HEK293 (cell line): Measurements from ENCODE around the gene OXA1L.
"Not testable (repeated sequence)": the region's sequence is repeated elsewhere in the genome, so short reads cannot be mapped to it uniquely, and the experiment has no call there.

Experiments
- CTCF ChIA-PET: fragments of 350-600 bp; formaldehyde crosslinking; extraction: SDS; loops from one replicate; lab custom pipeline; 2021; ENCODE audit warnings: antibody characterized with exemption; lab: Yijun Ruan, JAX
- POLR2A ChIA-PET: fragments of 300-600 bp; formaldehyde crosslinking; extraction: SDS; loops from one replicate; lab custom pipeline; 2020; ENCODE audit warnings: antibody characterized with exemption, inconsistent platforms; lab: Yijun Ruan, JAX
- H3K27ac ChIP-seq: fragments of 200-500 bp; sonication (Bioruptor generic); 2 replicates; pipeline ENCODE4 v1.5.1; 2014; ENCODE audit warnings: low read depth, low read length, control low read depth, inconsistent platforms; ENCODE audit errors: extremely low read depth
- H3K36me3 ChIP-seq, 2 experiments: fragments of 200-500 bp in 1 of 2; sonication (Bioruptor generic) in 1 of 2; 1 replicate in 1 of 2; 2 replicates in 1 of 2; pipeline ENCODE4 v1.5.1; 2014 to 2017; ENCODE audit warnings: inconsistent platforms in 2 of 2, low read length in 2 of 2; ENCODE audit not compliant: control insufficient read depth in 2 of 2, insufficient read depth in 1 of 2
- H3K4me1 ChIP-seq: fragments of 200-500 bp; sonication (Bioruptor generic); 2 replicates; pipeline ENCODE4 v1.5.1; 2014; ENCODE audit warnings: mild to moderate bottlenecking, low read length, inconsistent platforms; ENCODE audit not compliant: control insufficient read depth, insufficient read depth
- H3K4me3 ChIP-seq: 2 replicates; pipeline ENCODE4 v1.5.1; 2011; ENCODE audit warnings: low read depth, mild to moderate bottlenecking, control low read depth, low read length, moderate library complexity
- H3K9me3 ChIP-seq: fragments of 200-500 bp; sonication (Bioruptor generic); 2 replicates; pipeline ENCODE4 v1.5.1; 2014; ENCODE audit warnings: low read depth, low read length, inconsistent platforms; ENCODE audit not compliant: control insufficient read depth, insufficient read depth
- EGR2 ChIP-seq: fragments of 450-650 bp; formaldehyde crosslinking; IDR thresholded peaks from 2 replicates; pipeline ENCODE4 v1.5.1; 2016; ENCODE audit warnings: low read depth, missing biosample characterization, missing genetic modification characterization
- HOXD13 ChIP-seq: sonication (generic); formaldehyde crosslinking; IDR thresholded peaks from 2 replicates; pipeline ENCODE4 v1.8.0; 2022; ENCODE audit warnings: missing genetic modification reagents, borderline replicate concordance
- MYNN ChIP-seq: fragments of 450-650 bp; formaldehyde crosslinking; IDR thresholded peaks from 2 replicates; pipeline ENCODE4 v1.5.1; 2016; ENCODE audit warnings: missing biosample characterization, missing genetic modification characterization, borderline replicate concordance
- PBX3 ChIP-seq: sonication (generic); formaldehyde crosslinking; IDR thresholded peaks from 2 replicates; pipeline ENCODE4 v1.8.1; 2022; ENCODE audit warnings: mild to moderate bottlenecking, moderate library complexity, missing genetic modification reagents
- PRDM6 ChIP-seq: fragments of 450-650 bp; formaldehyde crosslinking; IDR thresholded peaks from 2 replicates; pipeline ENCODE4 v1.5.1; 2017; ENCODE audit warnings: missing biosample characterization, missing genetic modification characterization
- SP2 ChIP-seq: fragments of 450-650 bp; formaldehyde crosslinking; IDR thresholded peaks from 2 replicates; pipeline ENCODE4 v1.5.1; 2016; ENCODE audit warnings: missing biosample characterization, missing genetic modification characterization
- TSHZ1 ChIP-seq: fragments of 450-650 bp; formaldehyde crosslinking; IDR thresholded peaks from 2 replicates; pipeline ENCODE4 v1.5.1; 2016; ENCODE audit warnings: missing biosample characterization, missing genetic modification characterization, borderline replicate concordance
- ZNF114 ChIP-seq: fragments of 450-650 bp; formaldehyde crosslinking; IDR thresholded peaks from 2 replicates; pipeline ENCODE4 v1.5.0; 2017; ENCODE audit warnings: missing biosample characterization, missing genetic modification characterization
- ZNF274 ChIP-seq, 2 experiments: fragments of 200-500 bp in 1 of 2; fragments of 450-650 bp in 1 of 2; sonication (Bioruptor generic) in 1 of 2; formaldehyde crosslinking in 1 of 2; IDR thresholded peaks; 2 replicates each; pipeline versions ENCODE4 v1.5.1 to v1.6.1; 2014 to 2016; ENCODE audit warnings: borderline replicate concordance in 1 of 2, inconsistent platforms in 1 of 2, low read length in 1 of 2, missing biosample characterization in 1 of 2, missing genetic modification characterization in 1 of 2
- ZNF529 ChIP-seq: fragments of 450-650 bp; formaldehyde crosslinking; IDR thresholded peaks from 2 replicates; pipeline ENCODE4 v1.5.1; 2017; ENCODE audit warnings: missing genetic modification characterization, missing biosample characterization; ENCODE audit not compliant: insufficient replicate concordance
- ZNF530 ChIP-seq: fragments of 450-650 bp; formaldehyde crosslinking; IDR thresholded peaks from 2 replicates; pipeline ENCODE4 v1.5.1; 2016; ENCODE audit warnings: low read depth, missing biosample characterization, missing genetic modification characterization
- ZNF621 ChIP-seq: fragments of 450-650 bp; formaldehyde crosslinking; IDR thresholded peaks from 2 replicates; pipeline ENCODE4 v1.5.1; 2017; ENCODE audit warnings: missing biosample characterization, missing genetic modification characterization
- ZNF658 ChIP-seq: fragments of 450-650 bp; formaldehyde crosslinking; IDR thresholded peaks from 2 replicates; pipeline ENCODE4; 2016; ENCODE audit warnings: missing biosample characterization, missing genetic modification characterization
- ZNF701 ChIP-seq: fragments of 450-650 bp; formaldehyde crosslinking; IDR thresholded peaks from 2 replicates; pipeline ENCODE4 v1.5.1; 2016; ENCODE audit warnings: missing biosample characterization, missing genetic modification characterization
- ZNF768 ChIP-seq: fragments of 450-650 bp; formaldehyde crosslinking; IDR thresholded peaks from 2 replicates; pipeline ENCODE4 v1.5.1; 2018; ENCODE audit warnings: missing biosample characterization, mild to moderate bottlenecking, missing genetic modification characterization
- ZNF843 ChIP-seq: fragments of 450-650 bp; formaldehyde crosslinking; IDR thresholded peaks from 2 replicates; pipeline ENCODE4 v1.5.1; 2016; ENCODE audit warnings: missing biosample characterization, missing genetic modification characterization
- ZSCAN23 ChIP-seq: fragments of 450-650 bp; formaldehyde crosslinking; IDR thresholded peaks from 2 replicates; pipeline ENCODE4 v1.5.1; 2016; ENCODE audit warnings: missing biosample characterization, missing genetic modification characterization
- TF ChIP-seq, protein P1 (sequence below): fragments of 450-650 bp; formaldehyde crosslinking; IDR thresholded peaks from 2 replicates; pipeline ENCODE4 v1.5.1; 2016; ENCODE audit warnings: missing biosample characterization, missing genetic modification characterization
- TF ChIP-seq, protein P2 (sequence below): fragments of 450-650 bp; formaldehyde crosslinking; IDR thresholded peaks from 2 replicates; pipeline ENCODE4 v1.5.1; 2016; ENCODE audit warnings: missing biosample characterization, missing genetic modification characterization

OXA1L gene

DNA sequence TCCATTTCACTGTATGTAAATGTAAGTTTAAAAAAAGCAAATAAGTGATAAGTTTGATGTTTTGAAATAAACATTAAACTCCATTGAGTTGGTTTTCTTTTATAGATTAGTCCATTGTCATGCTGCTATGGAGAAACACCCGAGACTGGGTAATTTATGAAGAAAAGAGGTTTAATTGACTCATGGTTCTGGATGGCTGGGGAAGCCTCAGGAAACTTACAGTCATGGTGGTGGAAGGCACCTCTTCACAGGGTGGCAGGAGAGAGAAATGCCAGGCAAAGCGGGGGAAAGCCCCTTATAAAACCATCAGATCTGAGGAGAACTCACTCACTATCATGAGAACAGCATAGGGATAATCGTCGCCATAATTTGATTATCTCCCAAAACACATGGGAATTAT lies 48.4 kb upstream of the OXA1L start (continued):
- no peak for TF ChIP-seq ZNF529 (tag by site-specific recombination)
- TF ChIP-seq, protein P1, sequence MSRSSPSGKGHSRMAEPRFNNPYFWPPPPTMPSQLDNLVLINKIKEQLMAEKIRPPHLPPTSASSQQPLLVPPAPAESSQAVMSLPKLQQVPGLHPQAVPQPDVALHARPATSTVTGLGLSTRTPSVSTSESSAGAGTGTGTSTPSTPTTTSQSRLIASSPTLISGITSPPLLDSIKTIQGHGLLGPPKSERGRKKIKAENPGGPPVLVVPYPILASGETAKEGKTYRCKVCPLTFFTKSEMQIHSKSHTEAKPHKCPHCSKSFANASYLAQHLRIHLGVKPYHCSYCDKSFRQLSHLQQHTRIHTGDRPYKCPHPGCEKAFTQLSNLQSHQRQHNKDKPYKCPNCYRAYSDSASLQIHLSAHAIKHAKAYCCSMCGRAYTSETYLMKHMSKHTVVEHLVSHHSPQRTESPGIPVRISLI (tag by site-specific recombination) = no peak
- TF ChIP-seq ZNF621 (tag by site-specific recombination) = no peak
- no peak for TF ChIP-seq ZNF843 (tag by site-specific recombination)
- TF ChIP-seq ZNF701 (tag by site-specific recombination) = no peak
- TF ChIP-seq ZNF768 (tag by site-specific recombination) = no peak

DNA sequence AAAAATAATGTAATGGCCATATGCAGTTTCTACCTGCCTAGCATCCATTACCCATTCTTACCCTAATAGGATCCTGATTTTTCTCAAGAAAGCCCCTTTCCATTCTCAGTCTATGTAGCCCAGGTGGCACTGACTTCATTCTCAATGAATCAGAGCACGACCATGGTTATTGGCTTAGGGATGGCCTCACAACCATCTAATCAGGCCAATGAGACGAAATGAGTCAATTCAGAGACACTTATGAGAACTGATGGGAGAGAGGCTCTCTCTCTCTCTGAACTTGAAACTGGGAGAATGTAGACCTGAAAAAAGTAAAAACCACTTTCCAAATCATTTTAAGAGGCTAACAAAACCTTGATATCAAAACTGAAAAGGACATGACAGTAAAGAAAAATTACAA lies 45.3 kb upstream of the OXA1L start:
- ChIA-PET POLR2A (no interaction called here), CTCF (no interaction called here)
- no peaks in the 10 kb centered on the region for H3K36me3 ChIP-seq
- H3K9me3 ChIP-seq = no peaks in the 10 kb centered on the region
- TF ChIP-seq PRDM6 (tag by site-specific recombination) (no peak), SP2 (tag by site-specific recombination) (no peak), ZNF530 (no peak), EGR2 (no peak), MYNN (tag by site-specific recombination) (no peak), HOXD13 (CRISPR knock-in tag) (no peak), ZNF114 (tag by site-specific recombination) (no peak), ZNF274 (IDR thresholded peaks at IDR 0.05; ENCODE audit: low read length) (no peak), ZNF274 (tag by site-specific recombination; IDR thresholded peaks at IDR 0.05; ENCODE audit: borderline replicate concordance) (no peak), ZNF658 (tag by site-specific recombination) (no peak), ZSCAN23 (tag by site-specific recombination) (no peak), TSHZ1 (no peak)
- no peaks in the 10 kb centered on the region for H3K4me1 ChIP-seq
- H3K27ac ChIP-seq = no peak overlapping the region
- no peak overlapping the region for H3K4me3 ChIP-seq

DNA sequence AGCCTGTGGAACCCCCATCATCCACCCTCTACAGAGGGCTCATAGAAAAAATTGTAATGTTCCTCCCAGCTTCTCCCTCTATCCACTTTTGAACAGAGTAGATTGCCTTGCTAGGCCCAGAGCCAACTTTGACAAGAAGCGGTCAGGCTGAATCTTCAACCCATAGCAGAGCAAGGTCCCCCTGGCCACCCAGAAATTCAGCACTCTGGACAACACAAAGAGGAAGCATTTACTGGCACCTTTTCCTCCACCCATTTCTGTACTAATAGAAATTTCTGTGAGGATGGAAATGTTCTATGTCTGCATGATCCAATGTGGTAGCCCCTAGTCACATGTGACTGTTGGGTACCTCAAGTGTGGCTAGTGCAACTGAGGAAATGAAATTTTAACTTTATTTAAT lies 42.7 kb upstream of the OXA1L start:
- H3K4me3 ChIP-seq = no peak overlapping the region
- ChIA-PET CTCF (interaction anchor here (0.7 to 1.2 kb wide), 2 partner anchors 66 to 167 kb away, joined by 3 read pairs; no protein-coding TSS in a partner anchor), POLR2A (no interaction called here)
- no peaks in the 10 kb centered on the region for H3K36me3 ChIP-seq
- no peaks in the 10 kb centered on the region for H3K9me3 ChIP-seq
- TF ChIP-seq, protein P2, sequence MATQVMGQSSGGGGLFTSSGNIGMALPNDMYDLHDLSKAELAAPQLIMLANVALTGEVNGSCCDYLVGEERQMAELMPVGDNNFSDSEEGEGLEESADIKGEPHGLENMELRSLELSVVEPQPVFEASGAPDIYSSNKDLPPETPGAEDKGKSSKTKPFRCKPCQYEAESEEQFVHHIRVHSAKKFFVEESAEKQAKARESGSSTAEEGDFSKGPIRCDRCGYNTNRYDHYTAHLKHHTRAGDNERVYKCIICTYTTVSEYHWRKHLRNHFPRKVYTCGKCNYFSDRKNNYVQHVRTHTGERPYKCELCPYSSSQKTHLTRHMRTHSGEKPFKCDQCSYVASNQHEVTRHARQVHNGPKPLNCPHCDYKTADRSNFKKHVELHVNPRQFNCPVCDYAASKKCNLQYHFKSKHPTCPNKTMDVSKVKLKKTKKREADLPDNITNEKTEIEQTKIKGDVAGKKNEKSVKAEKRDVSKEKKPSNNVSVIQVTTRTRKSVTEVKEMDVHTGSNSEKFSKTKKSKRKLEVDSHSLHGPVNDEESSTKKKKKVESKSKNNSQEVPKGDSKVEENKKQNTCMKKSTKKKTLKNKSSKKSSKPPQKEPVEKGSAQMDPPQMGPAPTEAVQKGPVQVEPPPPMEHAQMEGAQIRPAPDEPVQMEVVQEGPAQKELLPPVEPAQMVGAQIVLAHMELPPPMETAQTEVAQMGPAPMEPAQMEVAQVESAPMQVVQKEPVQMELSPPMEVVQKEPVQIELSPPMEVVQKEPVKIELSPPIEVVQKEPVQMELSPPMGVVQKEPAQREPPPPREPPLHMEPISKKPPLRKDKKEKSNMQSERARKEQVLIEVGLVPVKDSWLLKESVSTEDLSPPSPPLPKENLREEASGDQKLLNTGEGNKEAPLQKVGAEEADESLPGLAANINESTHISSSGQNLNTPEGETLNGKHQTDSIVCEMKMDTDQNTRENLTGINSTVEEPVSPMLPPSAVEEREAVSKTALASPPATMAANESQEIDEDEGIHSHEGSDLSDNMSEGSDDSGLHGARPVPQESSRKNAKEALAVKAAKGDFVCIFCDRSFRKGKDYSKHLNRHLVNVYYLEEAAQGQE (tag by site-specific recombination) = peak; percentile 81
- no peak for TF ChIP-seq PBX3 (CRISPR knock-in tag)
- no peak overlapping the region for H3K27ac ChIP-seq
- no peaks in the 10 kb centered on the region for H3K4me1 ChIP-seq

DNA sequence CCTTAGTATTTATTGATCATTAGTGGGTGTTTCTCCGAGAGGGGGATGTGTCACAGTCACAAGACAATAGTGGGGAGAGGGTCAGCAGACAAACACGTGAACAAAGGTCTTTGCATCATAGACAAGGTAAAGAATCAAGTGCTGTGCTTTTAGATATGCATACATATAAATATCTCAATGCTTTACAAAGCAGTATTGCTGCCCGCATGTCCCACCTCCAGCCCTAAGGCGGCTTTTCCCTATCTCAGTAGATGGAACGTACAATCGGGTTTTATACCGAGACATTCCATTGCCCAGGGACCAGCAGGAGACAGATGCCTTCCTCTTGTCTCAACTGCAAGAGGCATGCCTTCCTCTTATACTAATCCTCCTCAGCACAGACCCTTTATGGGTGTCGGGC lies 41.6 kb upstream of the OXA1L start:
- POLR2A ChIA-PET, H3K36me3 ChIP-seq, H3K4me1 ChIP-seq, H3K27ac ChIP-seq, H3K9me3 ChIP-seq, H3K4me3 ChIP-seq: not testable (repeated sequence)
- CTCF ChIA-PET = interaction anchor here (1.2 kb wide), 1 partner anchor 60 kb away, joined by 5 read pairs; no protein-coding TSS in a partner anchor
